WTC11 (cell line): Measurements from ENCODE around the gene SND1. TPM values are rescaled to one million over a fixed set of nuclear protein-coding genes. Genes with fewer than 3 reads are reported as not detected.

ENCODE experiments used
- ATAC-seq: fragments of 200-7000 bp; cut with Tn5 transposase; 2 replicates; pipeline ENCODE4 v1.10.0; 2021; ENCODE audit warnings: mild to moderate bottlenecking, moderate library complexity
- CTCF ChIA-PET: fragments of 300-600 bp; sonication (Branson Sonifier 250); formaldehyde crosslinking; loops from one replicate; lab custom pipeline; 2021; ENCODE audit warnings: antibody characterized with exemption; lab: Charles Lee
- POLR2A ChIA-PET: fragments of 350-600 bp; sonication (Branson Sonifier 250); formaldehyde crosslinking; loops from one replicate; lab custom pipeline; 2021; ENCODE audit warnings: antibody characterized with exemption; lab: Charles Lee
- DNase-seq: peaks from one replicate; pipeline ENCODE4 v3.0.0; 2021; ENCODE audit warnings: low spot score
- H3K27ac Mint-ChIP-seq: 2 replicates; pipeline ENCODE4 v1.8.0; 2021; ENCODE audit warnings: mixed read lengths
- H3K27me3 Mint-ChIP-seq: 2 replicates; pipeline ENCODE4 v1.8.0; 2021; ENCODE audit warnings: low read depth, mild to moderate bottlenecking, moderate library complexity, mixed read lengths
- H3K36me3 Mint-ChIP-seq: 2 replicates; pipeline ENCODE4 v1.8.0; 2021; ENCODE audit warnings: mixed read lengths
- H3K4me1 Mint-ChIP-seq: 2 replicates; pipeline ENCODE4 v1.8.0; 2022; ENCODE audit warnings: mixed read lengths
- H3K4me3 Mint-ChIP-seq: 2 replicates; pipeline ENCODE4 v1.8.0; 2021; ENCODE audit warnings: mild to moderate bottlenecking, moderate library complexity, mixed read lengths
- H3K9me3 Mint-ChIP-seq: 2 replicates; pipeline ENCODE4 v1.8.0; 2021; ENCODE audit warnings: mixed read lengths
- ATF2 ChIP-seq: sonication (generic); formaldehyde crosslinking; IDR thresholded peaks from 2 replicates; pipeline ENCODE4 v1.8.1; 2022; ENCODE audit warnings: low read depth, missing genetic modification reagents, borderline replicate concordance
- CREB1 ChIP-seq: sonication (generic); formaldehyde crosslinking; IDR thresholded peaks from 2 replicates; pipeline ENCODE4 v1.8.0; 2023; ENCODE audit warnings: mild to moderate bottlenecking, missing genetic modification reagents
- ELF4 ChIP-seq: sonication (generic); formaldehyde crosslinking; IDR thresholded peaks from 2 replicates; pipeline ENCODE4 v1.8.1; 2022; ENCODE audit warnings: low read depth, mild to moderate bottlenecking, moderate library complexity, missing genetic modification reagents
- FOXK1 ChIP-seq: sonication (generic); formaldehyde crosslinking; IDR thresholded peaks from 2 replicates; pipeline ENCODE4 v1.8.0; 2022; ENCODE audit warnings: mild to moderate bottlenecking, moderate library complexity, missing genetic modification reagents
- IRF2 ChIP-seq: sonication (generic); formaldehyde crosslinking; IDR thresholded peaks from 2 replicates; pipeline ENCODE4 v1.8.0; 2022; ENCODE audit warnings: low read depth, missing genetic modification reagents, borderline replicate concordance
- JUN ChIP-seq: sonication (generic); formaldehyde crosslinking; IDR thresholded peaks from 2 replicates; pipeline ENCODE4 v1.8.0; 2023; ENCODE audit warnings: mild to moderate bottlenecking, missing genetic modification reagents
- MLX ChIP-seq: sonication (generic); formaldehyde crosslinking; IDR thresholded peaks from 2 replicates; pipeline ENCODE4 v1.8.1; 2023; ENCODE audit warnings: mild to moderate bottlenecking, missing genetic modification reagents, moderate library complexity
- NR1H2 ChIP-seq: sonication (generic); formaldehyde crosslinking; IDR thresholded peaks from 2 replicates; pipeline ENCODE4 v1.9.0; 2021; ENCODE audit warnings: mild to moderate bottlenecking, moderate library complexity, missing genetic modification reagents
- NR2C2 ChIP-seq: sonication (generic); formaldehyde crosslinking; IDR thresholded peaks from 2 replicates; pipeline ENCODE4 v1.8.0; 2022; ENCODE audit warnings: mild to moderate bottlenecking, missing genetic modification reagents
- NR3C1 ChIP-seq: sonication (generic); formaldehyde crosslinking; conservative IDR thresholded peaks from 2 replicates; pipeline ENCODE4 v1.8.1; 2023; ENCODE audit warnings: low read depth, mild to moderate bottlenecking, missing genetic modification reagents
- RORB ChIP-seq: fragments of 250-450 bp; sonication (Bioruptor Pico); IDR thresholded peaks from 2 replicates; pipeline ENCODE4 v1.9.0; 2021; ENCODE audit warnings: mild to moderate bottlenecking
- SP1 ChIP-seq: sonication (generic); formaldehyde crosslinking; conservative IDR thresholded peaks from 2 replicates; pipeline ENCODE4 v1.8.1; 2022; ENCODE audit warnings: missing genetic modification reagents
- TEAD4 ChIP-seq: sonication (generic); formaldehyde crosslinking; IDR thresholded peaks from 2 replicates; pipeline ENCODE4 v1.8.0; 2022; ENCODE audit warnings: mild to moderate bottlenecking, missing genetic modification reagents
- USF1 ChIP-seq: sonication (generic); formaldehyde crosslinking; IDR thresholded peaks from 2 replicates; pipeline ENCODE4 v1.8.0; 2022; ENCODE audit warnings: mild to moderate bottlenecking, missing genetic modification reagents
- ZNF219 ChIP-seq: sonication (generic); formaldehyde crosslinking; IDR thresholded peaks from 2 replicates; pipeline ENCODE4 v1.8.0; 2023; ENCODE audit warnings: missing genetic modification reagents, mild to moderate bottlenecking, borderline replicate concordance
- ZNF263 ChIP-seq: sonication (generic); formaldehyde crosslinking; IDR thresholded peaks from 2 replicates; pipeline ENCODE4 v1.8.1; 2022; ENCODE audit warnings: low read depth, mild to moderate bottlenecking, moderate library complexity, missing genetic modification reagents
- ZNF281 ChIP-seq: sonication (generic); formaldehyde crosslinking; IDR thresholded peaks from 2 replicates; pipeline ENCODE4 v1.8.0; 2023; ENCODE audit warnings: mild to moderate bottlenecking, missing genetic modification reagents
- ZNF317 ChIP-seq: sonication (generic); formaldehyde crosslinking; IDR thresholded peaks from 2 replicates; pipeline ENCODE4 v1.8.1; 2023; ENCODE audit warnings: low read depth, mild to moderate bottlenecking, moderate library complexity, missing genetic modification reagents, borderline replicate concordance
- ZNF396 ChIP-seq: fragments of 250-450 bp; sonication (Bioruptor Pico); IDR thresholded peaks from 2 replicates; pipeline ENCODE4 v1.8.0; 2021; ENCODE audit warnings: mild to moderate bottlenecking, moderate library complexity, borderline replicate concordance
- total RNA-seq: library from RNA; stranded (reverse); gene quantifications from 3 replicates; pipeline ENCODE4 v1.2.3, GENCODE V29; 2021
- TF ChIP-seq, protein P1 (sequence below): sonication (generic); formaldehyde crosslinking; IDR thresholded peaks from 2 replicates; pipeline ENCODE4 v1.8.1; 2023; ENCODE audit warnings: mild to moderate bottlenecking, missing genetic modification reagents, borderline replicate concordance
- TF ChIP-seq, protein P2 (sequence below): fragments of 250-450 bp; sonication (Bioruptor Pico); IDR thresholded peaks from 2 replicates; pipeline ENCODE4 v2.1.2; 2022; ENCODE audit warnings: mild to moderate bottlenecking, moderate library complexity
- TF ChIP-seq, protein P3 (sequence below): sonication (generic); formaldehyde crosslinking; IDR thresholded peaks from 2 replicates; pipeline ENCODE4 v1.8.0; 2022; ENCODE audit warnings: mild to moderate bottlenecking, missing genetic modification reagents
- TF ChIP-seq, protein P4 (sequence below): sonication (generic); formaldehyde crosslinking; IDR thresholded peaks from 2 replicates; pipeline ENCODE4 v1.8.1; 2022; ENCODE audit warnings: mild to moderate bottlenecking, missing genetic modification reagents, moderate library complexity, borderline replicate concordance

The SND1 gene
- total RNA-seq, 1 experiment from 2014 or later, result 261 TPM

GRCh38 chr7:127887631-127888030, 235.6 kb downstream of the SND1 start (continued):
- TF ChIP-seq TEAD4 (CRISPR knock-in tag) (no peak), ELF4 (CRISPR knock-in tag) (no peak), SP1 (CRISPR knock-in tag) (no peak), IRF2 (no peak), ZNF263 (CRISPR knock-in tag) (no peak), ZNF317 (CRISPR knock-in tag) (no peak), ZNF396 (no peak)

DNA sequence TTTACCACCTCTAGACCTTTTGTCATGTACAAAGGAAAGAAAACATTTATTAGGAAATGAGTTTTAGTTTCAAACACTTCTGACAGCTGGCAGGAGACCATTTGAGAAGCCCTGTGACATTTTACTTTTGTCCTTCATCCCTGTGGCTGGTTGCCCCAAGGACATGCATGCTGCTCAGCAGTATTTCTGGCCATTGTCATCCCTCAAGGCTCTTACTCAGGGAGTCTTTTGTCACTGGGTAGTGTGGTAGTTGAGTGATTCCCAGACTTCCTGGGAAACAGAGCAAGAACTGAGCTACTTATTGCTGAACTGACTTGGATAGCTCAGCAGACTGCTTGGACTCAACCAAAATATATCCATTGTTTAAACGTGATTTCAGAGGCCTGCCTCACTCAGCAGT, 236.4 kb downstream of the SND1 start:
- Mint-ChIP-seq H3K4me3 (no peak overlapping the region), H3K36me3 (peaks cover 16% of the 10 kb centered on the region), H3K4me1 (peaks cover 78% of the 10 kb centered on the region), H3K27me3 (no peaks in the 10 kb centered on the region), H3K27ac (peak overlapping the region; percentile 37), H3K9me3 (no peaks in the 10 kb centered on the region)
- ATAC-seq, result peak; percentile 69
- no peak for DNase-seq
- ChIA-PET CTCF (no interaction called here), POLR2A (no interaction called here)
- TF ChIP-seq JUN (CRISPR knock-in tag), result no peak
- no peak for TF ChIP-seq NR2C2
- no peak for TF ChIP-seq FOXK1 (CRISPR knock-in tag)
- TF ChIP-seq, protein P1, sequence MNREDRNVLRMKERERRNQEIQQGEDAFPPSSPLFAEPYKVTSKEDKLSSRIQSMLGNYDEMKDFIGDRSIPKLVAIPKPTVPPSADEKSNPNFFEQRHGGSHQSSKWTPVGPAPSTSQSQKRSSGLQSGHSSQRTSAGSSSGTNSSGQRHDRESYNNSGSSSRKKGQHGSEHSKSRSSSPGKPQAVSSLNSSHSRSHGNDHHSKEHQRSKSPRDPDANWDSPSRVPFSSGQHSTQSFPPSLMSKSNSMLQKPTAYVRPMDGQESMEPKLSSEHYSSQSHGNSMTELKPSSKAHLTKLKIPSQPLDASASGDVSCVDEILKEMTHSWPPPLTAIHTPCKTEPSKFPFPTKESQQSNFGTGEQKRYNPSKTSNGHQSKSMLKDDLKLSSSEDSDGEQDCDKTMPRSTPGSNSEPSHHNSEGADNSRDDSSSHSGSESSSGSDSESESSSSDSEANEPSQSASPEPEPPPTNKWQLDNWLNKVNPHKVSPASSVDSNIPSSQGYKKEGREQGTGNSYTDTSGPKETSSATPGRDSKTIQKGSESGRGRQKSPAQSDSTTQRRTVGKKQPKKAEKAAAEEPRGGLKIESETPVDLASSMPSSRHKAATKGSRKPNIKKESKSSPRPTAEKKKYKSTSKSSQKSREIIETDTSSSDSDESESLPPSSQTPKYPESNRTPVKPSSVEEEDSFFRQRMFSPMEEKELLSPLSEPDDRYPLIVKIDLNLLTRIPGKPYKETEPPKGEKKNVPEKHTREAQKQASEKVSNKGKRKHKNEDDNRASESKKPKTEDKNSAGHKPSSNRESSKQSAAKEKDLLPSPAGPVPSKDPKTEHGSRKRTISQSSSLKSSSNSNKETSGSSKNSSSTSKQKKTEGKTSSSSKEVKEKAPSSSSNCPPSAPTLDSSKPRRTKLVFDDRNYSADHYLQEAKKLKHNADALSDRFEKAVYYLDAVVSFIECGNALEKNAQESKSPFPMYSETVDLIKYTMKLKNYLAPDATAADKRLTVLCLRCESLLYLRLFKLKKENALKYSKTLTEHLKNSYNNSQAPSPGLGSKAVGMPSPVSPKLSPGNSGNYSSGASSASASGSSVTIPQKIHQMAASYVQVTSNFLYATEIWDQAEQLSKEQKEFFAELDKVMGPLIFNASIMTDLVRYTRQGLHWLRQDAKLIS, result no peak
- no peak for TF ChIP-seq TEAD4 (CRISPR knock-in tag)
- TF ChIP-seq, protein P2, sequence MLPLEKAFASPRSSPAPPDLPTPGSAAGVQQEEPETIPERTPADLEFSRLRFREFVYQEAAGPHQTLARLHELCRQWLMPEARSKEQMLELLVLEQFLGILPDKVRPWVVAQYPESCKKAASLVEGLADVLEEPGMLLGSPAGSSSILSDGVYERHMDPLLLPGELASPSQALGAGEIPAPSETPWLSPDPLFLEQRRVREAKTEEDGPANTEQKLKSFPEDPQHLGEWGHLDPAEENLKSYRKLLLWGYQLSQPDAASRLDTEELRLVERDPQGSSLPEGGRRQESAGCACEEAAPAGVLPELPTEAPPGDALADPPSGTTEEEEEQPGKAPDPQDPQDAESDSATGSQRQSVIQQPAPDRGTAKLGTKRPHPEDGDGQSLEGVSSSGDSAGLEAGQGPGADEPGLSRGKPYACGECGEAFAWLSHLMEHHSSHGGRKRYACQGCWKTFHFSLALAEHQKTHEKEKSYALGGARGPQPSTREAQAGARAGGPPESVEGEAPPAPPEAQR (CRISPR knock-in tag), result no peak
- TF ChIP-seq, protein P3, sequence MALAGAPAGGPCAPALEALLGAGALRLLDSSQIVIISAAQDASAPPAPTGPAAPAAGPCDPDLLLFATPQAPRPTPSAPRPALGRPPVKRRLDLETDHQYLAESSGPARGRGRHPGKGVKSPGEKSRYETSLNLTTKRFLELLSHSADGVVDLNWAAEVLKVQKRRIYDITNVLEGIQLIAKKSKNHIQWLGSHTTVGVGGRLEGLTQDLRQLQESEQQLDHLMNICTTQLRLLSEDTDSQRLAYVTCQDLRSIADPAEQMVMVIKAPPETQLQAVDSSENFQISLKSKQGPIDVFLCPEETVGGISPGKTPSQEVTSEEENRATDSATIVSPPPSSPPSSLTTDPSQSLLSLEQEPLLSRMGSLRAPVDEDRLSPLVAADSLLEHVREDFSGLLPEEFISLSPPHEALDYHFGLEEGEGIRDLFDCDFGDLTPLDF (CRISPR knock-in tag), result no peak
- no peak for TF ChIP-seq ZNF219 (CRISPR knock-in tag)
- no peak for TF ChIP-seq NR1H2 (CRISPR knock-in tag)
- TF ChIP-seq USF1 (CRISPR knock-in tag), result no peak
- no peak for TF ChIP-seq ATF2 (CRISPR knock-in tag)
- no peak for TF ChIP-seq CREB1 (CRISPR knock-in tag)
- no peak for TF ChIP-seq NR3C1 (CRISPR knock-in tag)
- TF ChIP-seq, protein P4, sequence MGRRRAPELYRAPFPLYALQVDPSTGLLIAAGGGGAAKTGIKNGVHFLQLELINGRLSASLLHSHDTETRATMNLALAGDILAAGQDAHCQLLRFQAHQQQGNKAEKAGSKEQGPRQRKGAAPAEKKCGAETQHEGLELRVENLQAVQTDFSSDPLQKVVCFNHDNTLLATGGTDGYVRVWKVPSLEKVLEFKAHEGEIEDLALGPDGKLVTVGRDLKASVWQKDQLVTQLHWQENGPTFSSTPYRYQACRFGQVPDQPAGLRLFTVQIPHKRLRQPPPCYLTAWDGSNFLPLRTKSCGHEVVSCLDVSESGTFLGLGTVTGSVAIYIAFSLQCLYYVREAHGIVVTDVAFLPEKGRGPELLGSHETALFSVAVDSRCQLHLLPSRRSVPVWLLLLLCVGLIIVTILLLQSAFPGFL (CRISPR knock-in tag), result no peak
- TF ChIP-seq RORB, result no peak
- no peak for TF ChIP-seq ZNF281 (CRISPR knock-in tag)
- no peak for TF ChIP-seq ELF4 (CRISPR knock-in tag)
- no peak for TF ChIP-seq MLX (CRISPR knock-in tag)
